ENCODE data around the gene SORBS1.
A peak's percentile ranks its signal among the peaks of the same experiment; 100 is the strongest.

SORBS1 gene

DNA sequence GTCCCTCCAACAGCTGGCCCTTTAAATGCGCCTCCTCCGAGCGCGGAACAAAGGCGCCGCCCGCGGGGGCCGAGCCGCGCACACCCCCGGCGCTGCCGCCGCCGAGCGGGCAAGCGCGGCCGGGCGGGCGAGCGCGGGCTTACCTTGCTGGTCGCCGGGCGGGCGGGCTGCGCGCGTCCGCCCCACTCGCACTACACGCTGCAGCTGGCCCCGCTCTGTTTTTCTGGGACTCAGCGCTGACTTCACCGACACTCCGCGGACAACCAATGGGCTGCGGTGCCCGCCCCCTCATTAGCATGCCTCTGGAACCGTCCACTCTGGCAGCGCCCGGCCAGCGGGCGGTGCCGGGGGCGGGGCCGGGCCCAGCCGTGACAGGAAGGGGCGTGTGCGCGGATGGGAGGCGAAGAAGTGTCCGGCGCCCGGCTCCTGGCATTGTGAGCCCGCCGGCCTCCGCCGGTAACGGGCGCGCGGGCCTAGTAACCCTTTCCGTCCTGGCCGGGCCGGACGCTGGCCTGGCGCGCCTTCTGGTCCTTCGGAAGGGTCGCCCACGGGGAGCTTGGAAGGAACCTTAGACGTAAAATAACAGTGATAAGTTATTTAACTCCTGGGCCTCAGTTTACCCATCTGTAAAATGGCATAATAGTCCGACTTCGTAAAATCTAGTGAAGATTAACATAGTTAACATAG lies at the start of gene SORBS1:
SORBS1 (minus strand) TSS at position 195 of the 687 bp plus-strand sequence. CDS start 120,236 bp downstream, outside the sequence.
- DNase-seq (ENCODE audit: low read depth in 2 of 2) = peak; percentile 44 to 53

DNA sequence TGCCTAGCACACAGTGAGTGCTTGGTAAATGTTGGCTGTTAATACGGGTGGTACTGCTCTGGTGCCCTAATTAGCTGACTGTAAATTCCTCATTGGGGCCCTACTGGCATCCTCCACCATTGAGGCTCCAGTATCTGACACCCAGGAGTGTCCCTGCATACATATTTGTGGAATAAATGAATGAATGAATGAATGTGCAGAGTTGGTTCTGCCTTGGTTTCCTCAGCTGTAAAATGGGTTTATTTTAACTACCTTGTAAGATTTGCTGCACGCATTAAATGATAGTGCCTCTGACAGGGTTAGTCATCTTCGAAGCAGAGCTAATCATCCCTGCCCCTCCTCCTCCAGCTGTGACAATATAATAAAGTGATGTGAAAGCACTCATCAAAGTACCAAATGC lies 49.6 kb upstream of the SORBS1 start:
- no peak for DNase-seq (ENCODE audit: low read depth in 2 of 2)

DNA sequence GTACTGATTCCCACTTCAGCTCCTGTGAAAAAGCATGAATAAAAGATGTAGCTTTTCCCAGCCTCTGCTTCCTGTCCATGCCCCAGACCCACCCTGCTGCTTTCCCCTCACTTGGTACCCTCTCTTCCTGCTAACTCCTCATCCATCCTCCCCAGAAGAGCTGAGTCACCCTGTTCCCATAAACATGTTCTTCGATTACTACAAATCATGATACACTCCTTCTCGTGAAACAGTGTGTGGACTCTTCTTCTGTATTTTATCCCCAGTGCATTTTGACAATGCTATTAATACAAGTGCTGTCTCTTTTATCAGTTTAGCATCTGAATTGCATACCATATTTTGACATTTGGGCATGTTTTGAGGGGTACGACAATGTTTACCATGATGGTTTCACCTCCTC lies 45.8 kb upstream of the SORBS1 start:
- DNase-seq (ENCODE audit: low read depth in 2 of 2) = no peak

DNA sequence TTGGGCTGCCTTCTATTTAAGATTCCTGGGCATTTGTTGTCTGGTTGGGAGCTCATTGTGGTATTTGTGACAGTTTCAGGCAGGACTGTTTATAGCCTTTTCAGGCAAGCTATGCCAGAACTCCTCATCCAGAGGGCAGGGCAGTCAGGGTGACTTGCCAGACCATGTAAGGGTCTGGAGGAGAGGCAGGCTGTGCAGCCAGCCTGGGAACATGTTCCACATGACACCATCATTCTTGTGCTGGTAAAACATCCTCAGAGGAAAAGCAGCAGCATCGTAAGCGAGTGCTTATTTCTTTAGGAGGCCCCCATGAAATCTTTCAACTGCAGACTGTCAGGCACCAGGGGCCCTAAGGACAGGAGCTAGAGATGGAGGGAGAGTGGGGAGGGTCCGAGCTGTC lies 44.0 kb upstream of the SORBS1 start:
- DNase-seq (ENCODE audit: low read depth in 2 of 2) = no peak

DNA sequence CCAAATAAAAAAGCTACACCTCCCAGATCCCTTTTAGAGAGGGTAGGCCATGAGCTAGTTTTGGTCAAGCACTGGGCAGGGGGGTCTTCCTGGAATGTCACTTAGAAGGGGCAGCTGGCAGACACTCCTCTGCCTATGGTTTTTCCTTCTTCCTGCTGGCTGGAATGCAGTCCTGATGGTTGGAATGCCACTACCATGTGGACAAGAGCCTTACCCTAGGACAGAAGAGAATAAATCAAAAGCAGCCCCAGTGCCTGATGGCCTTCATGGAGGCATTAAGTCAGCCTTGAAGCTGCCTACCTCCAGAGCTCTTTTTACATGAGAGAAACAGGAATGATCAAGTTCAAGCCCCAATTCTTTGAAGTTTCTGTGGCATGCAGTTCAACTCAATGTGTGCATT lies 43.5 kb upstream of the SORBS1 start:
- DNase-seq (ENCODE audit: low read depth in 2 of 2) = no peak

DNA sequence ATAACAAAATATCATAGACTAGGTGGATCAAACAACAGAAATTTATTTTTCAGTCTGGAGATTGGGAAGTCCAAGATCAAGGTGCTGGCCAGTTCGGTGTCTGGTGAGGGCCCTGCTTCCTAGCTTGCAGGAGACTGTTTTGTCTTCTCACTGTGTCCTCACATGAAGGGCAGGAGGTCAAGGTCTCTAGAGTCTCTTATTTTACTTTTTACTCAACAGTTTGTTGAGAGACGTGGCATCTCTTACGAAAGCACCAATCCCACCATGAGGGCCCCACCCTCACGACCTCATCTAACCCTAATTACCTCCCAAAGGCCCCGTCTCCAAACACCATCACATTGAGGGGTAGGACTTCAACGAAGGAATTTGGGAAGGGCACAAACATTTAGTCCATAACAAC lies 41.2 kb upstream of the SORBS1 start:
- no peak for DNase-seq (ENCODE audit: low read depth in 2 of 2)

DNA sequence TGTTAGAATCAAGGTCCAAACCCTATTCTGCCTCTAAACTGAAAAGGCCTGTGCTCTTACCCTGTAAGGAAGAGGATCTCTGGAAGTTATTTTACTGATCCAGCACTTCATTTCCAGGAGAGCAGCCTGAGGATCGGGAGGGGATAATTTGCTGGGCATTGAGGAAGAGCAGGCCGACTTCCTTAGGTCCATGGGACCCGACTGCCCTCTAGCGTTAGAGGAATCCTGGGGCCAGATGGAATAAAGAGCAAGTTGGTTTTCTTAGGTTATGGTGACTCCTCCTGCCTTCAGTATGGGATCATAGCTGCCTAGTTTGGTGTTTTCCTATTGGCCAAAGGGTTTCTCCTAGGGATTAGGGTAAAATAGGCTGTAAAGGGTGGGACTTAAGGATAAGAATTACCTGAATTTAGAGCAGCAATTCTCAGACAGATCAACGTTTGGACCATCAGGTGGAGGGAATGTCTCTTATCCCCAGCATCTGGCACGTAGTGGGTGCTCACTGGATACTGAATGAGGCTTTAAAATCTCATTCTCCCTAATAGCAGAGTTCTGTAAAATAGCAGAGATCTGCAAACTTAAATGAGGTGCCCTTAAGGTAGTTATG lies 40.0 kb upstream of the SORBS1 start:
- peak in 1 of 2 donors; percentile 1 for DNase-seq (ENCODE audit: low read depth in 2 of 2)

DNA sequence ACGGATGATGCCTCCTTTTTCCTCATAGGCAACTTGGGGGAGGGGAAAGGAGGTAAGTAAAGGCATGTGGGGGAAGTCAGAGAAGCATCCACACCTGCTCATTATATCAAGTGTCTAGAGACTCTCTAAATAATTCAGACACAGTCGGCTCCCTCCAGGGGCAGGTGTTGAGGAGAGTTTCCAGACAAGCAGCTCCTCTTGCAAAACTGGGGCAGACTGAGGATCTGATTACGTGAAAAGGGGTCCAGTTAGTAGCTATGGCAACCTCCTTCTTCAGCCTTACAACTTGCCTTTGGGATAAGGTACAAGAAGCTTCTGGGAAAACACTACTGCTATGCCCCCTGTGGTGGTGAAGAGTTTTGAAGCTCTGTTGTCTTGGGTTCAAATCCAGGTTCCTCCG lies 39.0 kb upstream of the SORBS1 start:
- no peak for DNase-seq (ENCODE audit: low read depth in 2 of 2)

- DNase-seq (ENCODE audit: low read depth in 2 of 2) = no peak
These were observed 36.6 kb upstream of the SORBS1 start for GRCh38 chr10:95597788-95598187.

DNA sequence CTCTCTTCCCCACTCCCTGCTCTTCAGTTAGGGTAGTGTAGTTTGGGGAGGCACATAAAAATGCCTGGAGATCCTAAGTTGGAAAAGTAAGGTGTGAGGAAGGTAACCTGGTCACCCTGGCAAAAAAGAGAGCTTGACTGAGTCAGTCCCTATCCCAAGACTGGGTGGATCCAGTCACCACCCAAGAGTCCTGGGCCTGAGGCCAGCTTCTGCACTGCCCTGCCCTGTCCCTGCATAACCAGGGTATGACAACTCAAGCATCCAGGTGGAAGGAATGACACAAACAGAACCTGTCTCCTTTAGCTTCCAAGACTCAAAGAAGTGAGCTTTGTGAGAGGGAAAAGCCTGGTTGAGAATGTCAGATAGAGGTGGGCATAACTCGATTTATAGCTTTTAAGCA lies 26.9 kb upstream of the SORBS1 start:
- DNase-seq (ENCODE audit: low read depth in 2 of 2) = no peak

- no peak for DNase-seq (ENCODE audit: low read depth in 2 of 2)
These were observed 18.8 kb upstream of the SORBS1 start for GRCh38 chr10:95579835-95580535.

DNA sequence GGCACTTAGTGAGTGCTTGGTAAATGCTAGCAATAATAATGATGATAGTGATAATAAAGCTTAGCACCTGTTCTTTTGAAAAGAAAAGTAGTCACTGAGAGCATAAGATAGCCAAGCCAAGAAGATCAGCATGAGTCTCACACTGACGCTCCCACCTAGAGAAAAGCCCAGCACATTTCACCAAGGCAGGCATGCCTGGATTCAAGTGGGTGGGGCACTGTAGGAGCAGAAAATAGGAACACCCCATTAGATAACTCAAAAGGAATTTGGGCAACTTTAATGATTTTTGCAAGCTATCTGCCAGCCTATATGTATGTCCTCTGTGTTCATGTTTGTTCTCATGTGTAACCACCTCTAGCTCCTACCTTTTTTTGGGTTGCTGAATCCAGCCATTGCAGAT lies 18.1 kb upstream of the SORBS1 start:
- DNase-seq (ENCODE audit: low read depth in 2 of 2) = no peak

DNA sequence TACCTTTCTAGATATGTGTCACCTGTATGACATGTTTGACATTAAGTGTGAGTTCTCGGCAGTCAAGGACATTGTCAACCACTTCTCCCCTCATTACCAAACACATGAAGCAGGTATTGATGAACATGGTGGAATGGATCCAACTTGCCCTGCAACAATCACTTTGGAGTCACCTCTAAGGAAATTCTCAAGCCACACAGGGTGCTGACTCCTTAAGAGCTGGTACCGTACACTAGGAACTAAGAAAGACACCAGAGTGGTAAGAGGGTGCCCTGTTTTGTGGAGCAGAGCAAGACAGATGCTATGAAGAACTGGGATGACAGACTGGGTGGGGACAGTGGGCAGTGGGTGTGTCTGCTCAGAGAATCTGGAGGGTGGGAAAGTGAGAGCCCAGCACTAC lies 17.4 kb upstream of the SORBS1 start:
- no peak for DNase-seq (ENCODE audit: low read depth in 2 of 2)

DNA sequence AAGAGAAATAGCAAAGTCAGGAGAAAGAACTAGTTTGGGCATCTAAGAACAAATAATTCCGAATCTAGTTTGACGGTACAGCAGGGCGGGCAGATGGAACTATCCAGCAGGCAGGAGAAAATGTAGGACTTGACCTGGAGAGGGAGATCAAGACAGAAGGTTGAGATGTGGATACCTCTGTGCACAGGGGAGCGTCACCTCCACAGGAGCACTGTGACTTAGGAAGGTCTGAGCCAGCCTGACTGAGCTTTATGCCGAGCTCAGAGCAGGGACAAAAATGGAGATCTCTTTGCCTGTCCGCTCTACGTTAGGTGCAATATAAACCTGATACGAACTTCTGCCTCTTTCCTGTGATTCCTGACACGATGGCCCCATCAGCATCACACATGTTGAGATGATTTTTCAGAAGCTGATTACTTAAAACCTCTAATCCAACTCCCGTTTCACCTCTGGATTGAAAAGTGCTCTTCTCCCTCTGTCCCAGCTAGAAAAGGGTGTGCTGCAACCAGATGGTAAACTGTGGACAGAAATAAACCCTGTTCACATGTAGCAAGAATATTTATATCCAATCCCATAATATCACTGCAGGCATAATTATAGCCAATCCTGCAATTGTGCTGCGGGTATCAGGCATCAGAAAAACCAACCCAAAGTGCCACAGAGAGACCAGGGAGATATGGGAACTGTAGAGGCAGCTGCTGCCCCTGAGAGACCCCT lies 13.6 kb upstream of the SORBS1 start:
- DNase-seq (ENCODE audit: low read depth in 2 of 2) = no peak

GRCh38 chr10:95573964-95574604 lies 12.9 kb upstream of the SORBS1 start:
- no peak for DNase-seq (ENCODE audit: low read depth in 2 of 2)

- no peak for DNase-seq (ENCODE audit: low read depth in 2 of 2)
These were observed 12.4 kb upstream of the SORBS1 start for GRCh38 chr10:95573527-95573926.

- no peak for DNase-seq (ENCODE audit: low read depth in 2 of 2)
These were observed 11.1 kb upstream of the SORBS1 start for GRCh38 chr10:95572131-95572820.

- no peak for DNase-seq (ENCODE audit: low read depth in 2 of 2)
These were observed 10.2 kb upstream of the SORBS1 start for GRCh38 chr10:95571390-95571789.

DNA sequence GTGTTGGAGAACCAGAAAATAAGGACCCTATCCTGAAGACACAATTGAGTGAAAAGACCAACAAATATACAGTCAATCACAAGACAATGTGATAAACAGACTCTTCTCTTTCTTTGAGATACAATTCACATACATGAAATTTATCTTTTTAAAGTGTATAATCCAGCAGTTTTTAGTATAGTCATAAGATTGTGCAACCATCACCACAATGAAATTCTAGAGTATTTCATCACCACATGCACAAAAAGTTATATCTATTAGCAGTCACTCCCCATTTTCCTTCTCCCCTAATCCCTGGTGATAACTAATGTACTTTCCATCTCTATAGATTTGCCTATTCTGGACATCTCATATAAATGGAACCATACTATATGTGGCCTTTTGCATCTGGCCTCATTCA lies 8.2 kb upstream of the SORBS1 start:
- DNase-seq (ENCODE audit: low read depth in 2 of 2) = no peak

DNA sequence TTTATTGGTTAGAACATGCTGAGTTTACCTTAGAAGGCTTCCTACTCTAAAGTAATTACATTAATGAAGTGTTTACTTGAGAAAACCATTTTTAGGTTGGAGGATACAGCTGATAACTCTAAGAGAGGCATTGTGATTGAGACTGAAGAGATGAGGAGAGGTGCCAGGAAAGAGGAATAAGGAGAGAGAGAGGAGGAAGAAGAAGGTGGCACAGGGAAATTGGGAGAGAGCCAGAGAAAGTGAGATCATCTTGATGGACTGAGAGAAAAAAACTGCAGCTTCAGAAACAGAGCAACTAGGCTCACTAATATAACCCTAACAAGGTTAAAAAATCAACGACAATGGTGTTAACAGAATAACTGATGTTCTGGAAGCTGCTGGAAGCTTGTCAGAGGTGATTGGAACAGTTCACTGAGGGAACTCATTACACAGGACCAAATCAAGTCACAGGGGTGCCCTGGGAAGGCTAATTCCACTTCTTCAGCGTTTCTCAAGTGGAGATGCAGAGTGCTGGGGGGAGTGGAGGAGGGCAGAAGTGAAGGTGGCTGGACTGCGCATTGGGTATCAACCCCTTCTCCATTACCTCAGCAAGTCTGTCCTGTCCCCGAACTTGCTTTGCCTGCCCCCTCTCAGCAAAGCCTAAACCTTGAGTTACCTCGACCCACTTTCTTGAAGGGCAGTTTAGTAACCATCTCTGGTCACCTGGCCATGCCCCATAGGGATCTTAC lies 6.9 kb upstream of the SORBS1 start:
- DNase-seq (ENCODE audit: low read depth in 2 of 2) = no peak

DNA sequence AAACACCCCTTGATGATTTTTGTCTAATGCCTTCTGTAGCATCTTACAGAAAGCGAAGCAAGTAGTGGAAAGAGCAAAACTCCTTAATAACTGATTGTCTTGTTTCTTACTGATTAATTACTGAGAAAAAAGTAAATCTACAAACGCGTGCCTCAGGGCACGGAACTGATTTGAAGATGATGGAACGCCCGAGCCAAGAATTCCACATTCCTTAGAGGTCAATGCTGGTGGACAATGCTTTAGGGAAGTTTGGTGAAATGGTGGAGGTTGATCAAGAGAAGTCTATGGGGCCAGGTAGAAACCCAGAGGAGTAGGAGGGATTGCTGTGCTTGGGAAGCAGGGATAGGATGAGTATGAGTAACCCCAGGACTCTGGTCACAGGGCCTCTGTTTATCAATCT lies 5.0 kb upstream of the SORBS1 start:
- no peak for DNase-seq (ENCODE audit: low read depth in 2 of 2)
